Fibroblast of pulmonary artery (primary cell): Measurements from ENCODE around the gene MTHFR.

Experiments
- DNase-seq: peaks from one replicate; pipeline ENCODE4 v3.0.0-alpha.2; 2010; ENCODE audit warnings: low read depth
- H3K4me3 ChIP-seq: replicated peaks from 2 replicates; pipeline ENCODE4 v1.5.1; 2011; ENCODE audit warnings: low read depth, mild to moderate bottlenecking, control low read depth, low read length, moderate library complexity
- CTCF ChIP-seq: IDR thresholded peaks from 2 replicates; pipeline ENCODE4 v1.5.1; 2011; ENCODE audit warnings: mild to moderate bottlenecking, control low read depth, low read length, inconsistent platforms; ENCODE audit errors: missing control alignments

The MTHFR gene

GRCh38 chr1:11802973-11803885, 2.5 kb downstream of the MTHFR start:
- DNase-seq: peak; percentile 98
- peak overlapping the region; percentile 80 for H3K4me3 ChIP-seq
- no peak for TF ChIP-seq CTCF

- TF ChIP-seq CTCF: no peak
- no peak for DNase-seq
- H3K4me3 ChIP-seq: peak overlapping the region; percentile 80
These were observed 3.2 kb downstream of the MTHFR start for GRCh38 chr1:11802616-11802972.

- H3K4me3 ChIP-seq: no peak overlapping the region
- DNase-seq: no peak
- TF ChIP-seq CTCF: no peak
These were observed 4.9 kb downstream of the MTHFR start for GRCh38 chr1:11800756-11801433.

GRCh38 chr1:11800391-11800755, 5.4 kb downstream of the MTHFR start:
- no peak overlapping the region for H3K4me3 ChIP-seq
- DNase-seq: no peak
- TF ChIP-seq CTCF: no peak

- no peak for TF ChIP-seq CTCF
- DNase-seq: no peak
- no peak overlapping the region for H3K4me3 ChIP-seq
These were observed 5.9 kb downstream of the MTHFR start for GRCh38 chr1:11799896-11800295.

- no peak for DNase-seq
- TF ChIP-seq CTCF: no peak
- H3K4me3 ChIP-seq: no peak overlapping the region
These were observed 6.7 kb downstream of the MTHFR start for GRCh38 chr1:11799099-11799498.
